ENCODE measurements around the gene XRCC6.

The XRCC6 gene

DNA sequence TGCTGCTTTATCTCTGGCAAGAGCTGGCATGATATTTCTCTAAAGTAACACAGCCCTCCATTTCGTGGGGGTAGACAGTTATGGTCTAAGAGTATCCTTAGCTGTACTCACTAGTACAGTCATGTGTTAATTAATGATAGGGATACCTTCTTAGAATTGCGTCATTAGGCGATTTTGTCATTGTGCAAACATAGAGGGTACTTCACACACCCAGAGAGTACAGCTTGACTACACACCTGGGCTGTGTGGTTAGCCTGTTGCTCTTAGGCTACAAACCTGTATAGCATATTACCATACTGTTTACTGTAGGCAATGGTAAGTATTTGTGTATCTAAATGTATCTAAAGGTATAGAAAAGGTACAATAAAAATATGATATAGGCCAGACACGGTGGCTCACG is 17.0 kb downstream of the XRCC6 start:
- Histone ChIP-seq H2BK5ac (ENCODE audit: low read depth, low read length, poor library complexity, severe bottlenecking) (no peak overlapping the region), H2AFZ (ENCODE audit: low read depth, low read length) (no peak overlapping the region), H3K27me3 (ENCODE audit: control insufficient read depth in 1 of 2, insufficient read depth in 1 of 2, low read length in 2 of 2) (no peaks in the 10 kb centered on the region), H2BK12ac (ENCODE audit: low read length in 2 of 2) (no peak overlapping the region), H3K4me1 (ENCODE audit: control insufficient read depth, insufficient read depth, low read depth, low read length) (no peaks in the 10 kb centered on the region), H2AK5ac (ENCODE audit: low read length, severe bottlenecking) (no peak overlapping the region), H3K9me3 (ENCODE audit: control insufficient read depth, low read length) (no peaks in the 10 kb centered on the region), H3K4ac (ENCODE audit: low read depth in 1 of 2, low read length in 2 of 2) (no peak overlapping the region), H2BK15ac (ENCODE audit: low read depth, poor library complexity, severe bottlenecking) (no peak overlapping the region), H3K4me3 (ENCODE audit: insufficient read depth in 1 of 2, low read depth in 1 of 2, low read length in 2 of 2) (no peak overlapping the region), H4K8ac (ENCODE audit: low read length) (no peak overlapping the region), H3K9ac (ENCODE audit: low read length) (no peak overlapping the region), H4K91ac (ENCODE audit: low read length) (no peak overlapping the region), H3K23ac (ENCODE audit: low read length in 2 of 2) (no peak overlapping the region), H2BK120ac (ENCODE audit: low read depth, low read length) (no peak overlapping the region), H3K18ac (ENCODE audit: low read depth in 1 of 2, low read length in 2 of 2) (no peak overlapping the region), H3K36me3 (ENCODE audit: control insufficient read depth in 1 of 2, insufficient read depth in 2 of 2, low read depth in 1 of 2, low read length in 2 of 2) (peaks cover 47 to 94% of the 10 kb centered on the region in 2 experiments), H3K14ac (ENCODE audit: low read length in 2 of 2) (no peak overlapping the region), H3K27ac (ENCODE audit: low read length, poor library complexity, severe bottlenecking) (no peak overlapping the region), H3K79me1 (replicated peaks; ENCODE audit: low read length, poor library complexity, severe bottlenecking) (peaks cover 11% of the 10 kb centered on the region), H3K4me2 (ENCODE audit: low read length, poor library complexity, severe bottlenecking) (no peak overlapping the region)
- 98% methylated on average over 4 of the region's 5 CpGs for WGBS
- no peak for DNase-seq

DNA sequence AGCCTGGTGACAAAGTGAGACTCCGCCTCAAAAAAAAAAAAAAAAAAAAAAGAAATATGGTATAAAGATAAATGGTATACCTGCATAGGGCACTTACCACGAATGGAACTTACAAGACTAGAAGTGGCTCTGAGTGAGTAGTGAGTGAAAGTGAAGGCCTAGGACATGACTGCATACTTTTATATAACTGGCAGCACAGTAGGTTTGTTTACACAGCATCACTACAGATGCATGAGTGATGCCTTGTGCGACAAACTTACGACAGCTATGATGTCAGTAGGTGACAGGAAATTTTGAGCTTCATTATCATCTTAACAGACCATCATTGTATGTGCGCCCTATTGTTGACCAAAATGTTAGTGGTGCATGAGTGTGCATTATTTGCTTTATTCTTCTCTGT is 17.7 kb downstream of the XRCC6 start:
- no peak overlapping the region for H3K27ac ChIP-seq (ENCODE audit: low read length, poor library complexity, severe bottlenecking)
- H2BK12ac ChIP-seq (ENCODE audit: low read length in 2 of 2): no peak overlapping the region

DNA sequence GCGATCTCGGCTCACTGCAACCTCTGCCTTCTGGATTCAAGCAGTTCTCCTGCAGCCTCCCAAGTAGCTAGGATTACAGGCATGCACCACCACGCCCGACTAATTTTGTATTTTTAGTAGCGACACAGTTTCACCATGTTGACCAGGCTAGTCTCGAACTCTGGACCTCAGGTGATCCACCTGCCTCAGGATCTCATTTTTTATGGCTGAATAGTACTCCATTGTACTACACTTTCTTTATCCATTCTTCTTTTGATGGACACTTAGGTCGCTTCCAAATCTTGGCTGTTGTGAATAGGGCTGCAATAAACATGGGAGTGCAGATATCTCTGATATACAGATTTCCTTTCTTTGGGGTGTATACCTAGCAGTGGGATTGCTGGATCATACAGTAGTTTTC is 20.8 kb downstream of the XRCC6 start:
- Histone ChIP-seq H3K4me1 (ENCODE audit: control insufficient read depth, insufficient read depth, low read depth, low read length) (no peaks in the 10 kb centered on the region), H4K8ac (ENCODE audit: low read length) (no peak overlapping the region), H3K79me1 (replicated peaks; ENCODE audit: low read length, poor library complexity, severe bottlenecking) (peaks cover 14% of the 10 kb centered on the region), H2AK5ac (ENCODE audit: low read length, severe bottlenecking) (no peak overlapping the region), H3K4me3 (ENCODE audit: insufficient read depth in 1 of 2, low read depth in 1 of 2, low read length in 2 of 2) (no peak overlapping the region), H3K36me3 (ENCODE audit: control insufficient read depth in 1 of 2, insufficient read depth in 2 of 2, low read depth in 1 of 2, low read length in 2 of 2) (peaks cover 52 to 92% of the 10 kb centered on the region in 2 experiments), H2AFZ (ENCODE audit: low read depth, low read length) (no peak overlapping the region), H3K18ac (ENCODE audit: low read depth in 1 of 2, low read length in 2 of 2) (no peak overlapping the region), H3K4me2 (ENCODE audit: low read length, poor library complexity, severe bottlenecking) (no peak overlapping the region), H2BK12ac (ENCODE audit: low read length in 2 of 2) (no peak overlapping the region), H3K27ac (ENCODE audit: low read length, poor library complexity, severe bottlenecking) (no peak overlapping the region), H2BK5ac (ENCODE audit: low read depth, low read length, poor library complexity, severe bottlenecking) (no peak overlapping the region), H2BK15ac (ENCODE audit: low read depth, poor library complexity, severe bottlenecking) (no peak overlapping the region), H4K91ac (ENCODE audit: low read length) (no peak overlapping the region), H3K9me3 (ENCODE audit: control insufficient read depth, low read length) (no peaks in the 10 kb centered on the region), H3K14ac (ENCODE audit: low read length in 2 of 2) (no peak overlapping the region), H3K4ac (ENCODE audit: low read depth in 1 of 2, low read length in 2 of 2) (no peak overlapping the region), H3K23ac (ENCODE audit: low read length in 2 of 2) (no peak overlapping the region), H2BK120ac (ENCODE audit: low read depth, low read length) (no peak overlapping the region), H3K27me3 (ENCODE audit: control insufficient read depth in 1 of 2, insufficient read depth in 1 of 2, low read length in 2 of 2) (no peaks in the 10 kb centered on the region), H3K9ac (ENCODE audit: low read length) (no peak overlapping the region)
- WGBS: 95% methylated on average over 7 of the region's 7 CpGs
- DNase-seq: no peak

More for the DNA sequence above, 17.7 kb downstream of the XRCC6 start:
- peaks cover 11% of the 10 kb centered on the region for H3K79me1 ChIP-seq (replicated peaks; ENCODE audit: low read length, poor library complexity, severe bottlenecking)
- H3K23ac ChIP-seq (ENCODE audit: low read length in 2 of 2): no peak overlapping the region
- no peak overlapping the region for H2BK5ac ChIP-seq (ENCODE audit: low read depth, low read length, poor library complexity, severe bottlenecking)
- no peak overlapping the region for H3K4me2 ChIP-seq (ENCODE audit: low read length, poor library complexity, severe bottlenecking)
- H3K4ac ChIP-seq (ENCODE audit: low read depth in 1 of 2, low read length in 2 of 2): no peak overlapping the region
- H4K8ac ChIP-seq (ENCODE audit: low read length): no peak overlapping the region
- H3K36me3 ChIP-seq (ENCODE audit: control insufficient read depth in 1 of 2, insufficient read depth in 2 of 2, low read depth in 1 of 2, low read length in 2 of 2): peaks cover 51 to 92% of the 10 kb centered on the region in 2 experiments
- no peak overlapping the region for H2BK120ac ChIP-seq (ENCODE audit: low read depth, low read length)
- no peaks in the 10 kb centered on the region for H3K9me3 ChIP-seq (ENCODE audit: control insufficient read depth, low read length)
- no peak overlapping the region for H3K4me3 ChIP-seq (ENCODE audit: insufficient read depth in 1 of 2, low read depth in 1 of 2, low read length in 2 of 2)
- DNase-seq: no peak
- H2AFZ ChIP-seq (ENCODE audit: low read depth, low read length): no peak overlapping the region
- H3K14ac ChIP-seq (ENCODE audit: low read length in 2 of 2): no peak overlapping the region
- no peak overlapping the region for H2BK15ac ChIP-seq (ENCODE audit: low read depth, poor library complexity, severe bottlenecking)
- no peak overlapping the region for H2AK5ac ChIP-seq (ENCODE audit: low read length, severe bottlenecking)
- H4K91ac ChIP-seq (ENCODE audit: low read length): no peak overlapping the region
- WGBS: 96% methylated on average over 4 of the region's 5 CpGs
- no peak overlapping the region for H3K18ac ChIP-seq (ENCODE audit: low read depth in 1 of 2, low read length in 2 of 2)
- no peaks in the 10 kb centered on the region for H3K4me1 ChIP-seq (ENCODE audit: control insufficient read depth, insufficient read depth, low read depth, low read length)
- H3K9ac ChIP-seq (ENCODE audit: low read length): no peak overlapping the region
- no peaks in the 10 kb centered on the region for H3K27me3 ChIP-seq (ENCODE audit: control insufficient read depth in 1 of 2, insufficient read depth in 1 of 2, low read length in 2 of 2)

DNA sequence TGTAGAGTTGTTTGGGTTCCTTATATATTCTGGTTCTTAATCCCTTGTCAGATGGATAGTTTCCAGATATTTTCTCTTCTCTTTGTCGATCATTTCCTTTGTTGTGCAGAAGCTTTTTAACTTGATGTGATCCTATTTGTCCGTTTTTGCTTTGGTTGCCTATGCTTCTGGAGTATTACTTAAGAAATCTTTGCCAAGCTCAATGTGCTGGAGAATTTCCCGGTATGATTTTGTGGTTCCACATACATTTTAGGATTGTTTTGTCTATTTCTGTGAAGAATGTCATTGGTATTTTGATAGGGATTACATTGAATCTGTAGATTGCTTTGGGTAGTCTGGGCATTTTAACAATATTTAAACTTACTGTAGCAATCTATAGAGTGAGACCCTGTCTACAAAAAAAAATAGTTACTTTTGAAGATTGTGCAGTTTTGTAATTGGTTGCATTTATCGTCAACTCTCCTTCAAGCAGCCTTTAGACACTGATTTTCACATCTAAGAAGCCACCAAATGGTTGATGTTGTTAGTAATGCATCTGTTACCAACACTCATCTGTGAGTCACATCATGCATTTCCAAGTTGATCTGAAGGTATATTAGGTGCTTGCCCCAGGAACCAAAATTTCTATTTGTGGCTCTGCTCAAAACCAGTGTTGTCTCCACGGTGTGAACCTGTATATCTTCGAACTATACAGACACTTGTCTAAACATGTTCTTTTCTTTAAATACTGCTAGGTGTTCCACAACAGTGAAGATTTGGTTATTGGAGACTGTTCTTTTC is 21.4 kb downstream of the XRCC6 start:
- H2BK12ac ChIP-seq (ENCODE audit: low read length in 2 of 2): no peak overlapping the region
- H3K36me3 ChIP-seq (ENCODE audit: control insufficient read depth in 1 of 2, insufficient read depth in 2 of 2, low read depth in 1 of 2, low read length in 2 of 2): peaks cover 53 to 90% of the 10 kb centered on the region in 2 experiments
- no peak overlapping the region for H3K27ac ChIP-seq (ENCODE audit: low read length, poor library complexity, severe bottlenecking)
- H3K27me3 ChIP-seq (ENCODE audit: control insufficient read depth in 1 of 2, insufficient read depth in 1 of 2, low read length in 2 of 2): no peaks in the 10 kb centered on the region
- H3K4me1 ChIP-seq (ENCODE audit: control insufficient read depth, insufficient read depth, low read depth, low read length): no peaks in the 10 kb centered on the region
- no peak overlapping the region for H2BK15ac ChIP-seq (ENCODE audit: low read depth, poor library complexity, severe bottlenecking)
- H3K18ac ChIP-seq (ENCODE audit: low read depth in 1 of 2, low read length in 2 of 2): no peak overlapping the region
- over 99% methylated on average over 3 of the region's 6 CpGs for WGBS
- H3K4me3 ChIP-seq (ENCODE audit: insufficient read depth in 1 of 2, low read depth in 1 of 2, low read length in 2 of 2): no peak overlapping the region
- H3K9me3 ChIP-seq (ENCODE audit: control insufficient read depth, low read length): no peaks in the 10 kb centered on the region
- H2BK120ac ChIP-seq (ENCODE audit: low read depth, low read length): no peak overlapping the region
- H2AK5ac ChIP-seq (ENCODE audit: low read length, severe bottlenecking): no peak overlapping the region
- peaks cover 17% of the 10 kb centered on the region for H3K79me1 ChIP-seq (replicated peaks; ENCODE audit: low read length, poor library complexity, severe bottlenecking)
- no peak overlapping the region for H3K14ac ChIP-seq (ENCODE audit: low read length in 2 of 2)
- no peak overlapping the region for H3K4ac ChIP-seq (ENCODE audit: low read depth in 1 of 2, low read length in 2 of 2)
- no peak overlapping the region for H2BK5ac ChIP-seq (ENCODE audit: low read depth, low read length, poor library complexity, severe bottlenecking)
- no peak overlapping the region for H3K9ac ChIP-seq (ENCODE audit: low read length)
- H4K8ac ChIP-seq (ENCODE audit: low read length): no peak overlapping the region
- H2AFZ ChIP-seq (ENCODE audit: low read depth, low read length): no peak overlapping the region
- no peak overlapping the region for H3K23ac ChIP-seq (ENCODE audit: low read length in 2 of 2)
- H4K91ac ChIP-seq (ENCODE audit: low read length): no peak overlapping the region
- H3K4me2 ChIP-seq (ENCODE audit: low read length, poor library complexity, severe bottlenecking): no peak overlapping the region
- DNase-seq: no peak

Data from mesenchymal stem cell (in vitro differentiated cells and primary cell).